IMR-90 (cell line): ENCODE measurements around the gene PLA2G4F. TPM values are rescaled to one million over a fixed set of nuclear protein-coding genes. Genes with fewer than 3 reads are reported as not detected.

ENCODE experiments used
- ATAC-seq: fragments of 200-7000 bp; cut with Tn5 transposase; 2 replicates; pipeline ENCODE4 v1.9.1; 2020; ENCODE audit warnings: low read depth, mild to moderate bottlenecking, moderate library complexity
- BruUV-seq: library from RNA; stranded (reverse); fragments of 400-500 nt; replicated peaks from 2 replicates; lab custom pipeline; 2021; lab: Mats Ljungman, UMichigan
- CTCF ChIA-PET: fragments of 300-600 bp; formaldehyde crosslinking; extraction: SDS; loops from one replicate; lab custom pipeline; 2021; ENCODE audit warnings: antibody characterized with exemption; lab: Yijun Ruan, JAX
- POLR2A ChIA-PET: fragments of 300-600 bp; sonication (Branson Sonifier 250); formaldehyde crosslinking; loops from one replicate; lab custom pipeline; 2022; ENCODE audit warnings: antibody characterized with exemption; ENCODE audit not compliant: unreplicated experiment; lab: Charles Lee
- DNase-seq: peaks from one replicate; pipeline ENCODE4 v3.0.0; 2013
- H2AFZ ChIP-seq: replicated peaks from 2 replicates; pipeline ENCODE3; 2013; ENCODE audit warnings: low read length, mild to moderate bottlenecking; ENCODE audit not compliant: poor library complexity
- H2AK5ac ChIP-seq: 2 replicates; pipeline ENCODE4 v1.6.1; 2013; ENCODE audit warnings: low read depth, low read length, inconsistent platforms
- H2AK9ac ChIP-seq: replicated peaks from 2 replicates; pipeline ENCODE3; 2013; ENCODE audit warnings: mild to moderate bottlenecking, low read depth, low read length, moderate library complexity; ENCODE audit not compliant: poor library complexity
- H2BK120ac ChIP-seq: 2 replicates; pipeline ENCODE4 v1.6.1; 2013; ENCODE audit warnings: low read depth, low read length, inconsistent platforms
- H2BK15ac ChIP-seq: 3 replicates; pipeline ENCODE4 v1.6.1; 2013; ENCODE audit warnings: low read depth, low read length, inconsistent platforms
- H2BK20ac ChIP-seq: 2 replicates; pipeline ENCODE4 v1.6.1; 2013; ENCODE audit warnings: low read depth, mild to moderate bottlenecking, inconsistent platforms, low read length, moderate library complexity
- H2BK5ac ChIP-seq: 2 replicates; pipeline ENCODE4 v1.6.1; 2013; ENCODE audit warnings: mild to moderate bottlenecking, low read depth, low read length, inconsistent platforms; ENCODE audit not compliant: poor library complexity, severe bottlenecking
- H3K14ac ChIP-seq: replicated peaks from 2 replicates; pipeline ENCODE4 v1.6.1; 2013; ENCODE audit warnings: low read depth, low read length, inconsistent platforms
- H3K18ac ChIP-seq: 2 replicates; pipeline ENCODE4 v1.6.1; 2013; ENCODE audit warnings: low read depth, low read length, control low read depth
- H3K23ac ChIP-seq: 2 replicates; pipeline ENCODE4 v1.6.1; 2013; ENCODE audit warnings: low read depth, low read length, inconsistent platforms
- H3K27ac ChIP-seq: 2 replicates; pipeline ENCODE4 v1.5.1; 2013; ENCODE audit warnings: mild to moderate bottlenecking, control low read depth, low read length; ENCODE audit not compliant: insufficient read depth
- H3K27me3 ChIP-seq: 2 replicates; pipeline ENCODE4 v1.6.1; 2013; ENCODE audit warnings: low read length; ENCODE audit not compliant: control insufficient read depth, insufficient read depth
- H3K36me3 ChIP-seq: 2 replicates; pipeline ENCODE4 v1.6.1; 2013; ENCODE audit warnings: low read length, mixed read lengths; ENCODE audit not compliant: control insufficient read depth, insufficient read depth
- H3K4ac ChIP-seq: 2 replicates; pipeline ENCODE4 v1.6.1; 2013; ENCODE audit warnings: low read depth, low read length, inconsistent platforms
- H3K4me1 ChIP-seq: 2 replicates; pipeline ENCODE4 v1.6.1; 2013; ENCODE audit warnings: low read length, mixed read lengths; ENCODE audit not compliant: control insufficient read depth, insufficient read depth
- H3K4me2 ChIP-seq: 2 replicates; pipeline ENCODE4 v1.6.1; 2013; ENCODE audit warnings: low read depth, mild to moderate bottlenecking, control low read depth, low read length, moderate library complexity
- H3K4me3 ChIP-seq: 2 replicates; pipeline ENCODE4 v1.5.1; 2013; ENCODE audit warnings: low read depth, mild to moderate bottlenecking, control low read depth, low read length, moderate library complexity; ENCODE audit not compliant: insufficient read depth
- H3K56ac ChIP-seq: 2 replicates; pipeline ENCODE4 v1.6.1; 2013; ENCODE audit warnings: low read length, inconsistent platforms; ENCODE audit not compliant: insufficient read depth; ENCODE audit errors: extremely low read depth
- H3K79me1 ChIP-seq, 2 experiments: 2 replicates each; pipeline ENCODE4 v1.6.1; 2013; ENCODE audit warnings: low read length in 2 of 2, inconsistent platforms in 1 of 2, low read depth in 1 of 2
- H3K9ac ChIP-seq: 2 replicates; pipeline ENCODE4 v1.6.1; 2013; ENCODE audit warnings: low read depth, low read length, control low read depth
- H3K9me1 ChIP-seq: 2 replicates; pipeline ENCODE4 v1.6.1; 2013; ENCODE audit warnings: low read length, inconsistent platforms; ENCODE audit not compliant: insufficient read depth
- H3K9me3 ChIP-seq: 2 replicates; pipeline ENCODE4 v1.6.1; 2013; ENCODE audit warnings: low read length; ENCODE audit not compliant: control insufficient read depth, insufficient read depth
- H4K20me1 ChIP-seq: 2 replicates; pipeline ENCODE4 v1.6.1; 2013; ENCODE audit warnings: low read length, inconsistent platforms; ENCODE audit not compliant: insufficient read depth
- H4K5ac ChIP-seq: 2 replicates; pipeline ENCODE4 v1.6.1; 2013; ENCODE audit warnings: mild to moderate bottlenecking, low read depth, low read length, control low read depth
- H4K8ac ChIP-seq, 2 experiments: 2 replicates each; pipeline ENCODE4 v1.6.1; 2013; ENCODE audit warnings: low read depth in 2 of 2, low read length in 2 of 2, control low read depth in 1 of 2, inconsistent platforms in 1 of 2
- H4K91ac ChIP-seq: 2 replicates; pipeline ENCODE4 v1.6.1; 2013; ENCODE audit warnings: low read depth, low read length, inconsistent platforms; ENCODE audit not compliant: insufficient read depth
- BHLHE40 ChIP-seq: fragments of 150-350 bp; IDR thresholded peaks from 2 replicates; pipeline ENCODE4 v1.6.1; 2016; ENCODE audit warnings: mild to moderate bottlenecking, low read depth, low read length
- CEBPB ChIP-seq: IDR thresholded peaks from 2 replicates; pipeline ENCODE4 v1.6.1; 2012; ENCODE audit warnings: low read depth, low read length, improper control_type of control experiment
- ELK1 ChIP-seq: fragments of 150-350 bp; IDR thresholded peaks from 2 replicates; pipeline ENCODE4 v1.6.1; 2016; ENCODE audit warnings: low read depth, mild to moderate bottlenecking, low read length, moderate library complexity, borderline replicate concordance
- MAZ ChIP-seq: IDR thresholded peaks from 2 replicates; pipeline ENCODE4 v1.6.1; 2012; ENCODE audit warnings: low read depth, mild to moderate bottlenecking, low read length, improper control_type of control experiment, moderate library complexity, borderline replicate concordance
- POLR2A ChIP-seq: IDR thresholded peaks from 2 replicates; pipeline ENCODE4 v1.6.1; 2012; ENCODE audit warnings: mild to moderate bottlenecking, low read depth, low read length
- RFX5 ChIP-seq: IDR thresholded peaks from 2 replicates; pipeline ENCODE4 v1.8.0; 2012; ENCODE audit warnings: low read depth, mild to moderate bottlenecking, low read length, moderate library complexity
- WGBS, 2 experiments: methylation state at CpG; one replicate each; pipeline versions ENCODE4 v1.1.5 to v1.1.7; 2013; ENCODE audit warnings: missing lambda C conversion rate in 2 of 2; ENCODE audit not compliant: insufficient read length in 1 of 2; ENCODE audit errors: extremely low coverage in 2 of 2; 5-methylcytosine and 5-hydroxymethylcytosine counted together
- dilution Hi-C: fragments of 300-500 bp; cut with HindIII; formaldehyde crosslinking; loops from one replicate; pipeline ENCODE4 v1.14.3; 2018; ENCODE audit warnings: low sequenced_read_pairs; ENCODE audit not compliant: unreplicated experiment
- in situ Hi-C: fragments of 300-500 bp; cut with MboI; formaldehyde crosslinking; loops from 3 replicates; pipeline ENCODE4 v1.14.3; 2019; ENCODE audit warnings: low sequenced_read_pairs, inconsistent platforms, mixed read lengths
- intact Hi-C: fragments of 100-400 bp; cut with micrococcal nuclease; formaldehyde crosslinking; loops from 2 replicates; pipeline ENCODE4 v1.10.0; 2022
- polyA plus RNA-seq, 3 experiments: library from polyadenylated mRNA; depleted of rRNA; stranded (reverse); fragments of >200 nt; gene quantifications; 2 replicates each; pipeline ENCODE4 v1.2.3, GENCODE V29; 2012; ENCODE audit warnings: low replicate concordance in 1 of 3
- total RNA-seq: library from RNA; depleted of rRNA; stranded (reverse); fragments of >200 nt; gene quantifications from 2 replicates; pipeline ENCODE4 v1.2.3, GENCODE V29; 2012

The PLA2G4F gene
- total and polyA plus RNA-seq, 2 of the 4 experiments (the other 2 are of a cell fraction), result not detected

- H3K4ac ChIP-seq, result no peak overlapping the region
- TSS peak; percentile 80 for BruUV-seq
- H3K4me2 ChIP-seq, result no peak overlapping the region
- H3K9ac ChIP-seq, result no peak overlapping the region
- H4K91ac ChIP-seq, result no peak overlapping the region
- H2AFZ ChIP-seq, result no peak overlapping the region
- WGBS, 2 experiments, result 97% methylated on average over 8 of the region's 18 CpGs; no CpG with 5 or more reads in 1 of the 2 experiments
- H2BK5ac ChIP-seq, result no peak overlapping the region
- in situ Hi-C loops (no loop called here), intact Hi-C loops (no loop called here), dilution Hi-C loops (no loop called here)
- no peaks in the 10 kb centered on the region for H4K20me1 ChIP-seq
- H3K18ac ChIP-seq, result no peak overlapping the region
- DNase-seq (no peak), ATAC-seq (no peak)
- no peak overlapping the region for H3K14ac ChIP-seq
- H3K27me3 ChIP-seq, result no peaks in the 10 kb centered on the region
- CTCF ChIA-PET, result no interaction called here
- no peak overlapping the region for H2AK5ac ChIP-seq
- H2BK20ac ChIP-seq, result no peak overlapping the region
- H3K9me1 ChIP-seq, result peaks cover 20% of the 10 kb centered on the region
- no peak overlapping the region for H4K5ac ChIP-seq
- H3K56ac ChIP-seq, result no peak overlapping the region
- H2AK9ac ChIP-seq, result no peak overlapping the region
- no peak overlapping the region for H2BK15ac ChIP-seq
- POLR2A ChIA-PET, result no interaction called here
- no peaks in the 10 kb centered on the region for H3K79me1 ChIP-seq
- H3K9me3 ChIP-seq, result no peaks in the 10 kb centered on the region
- H3K27ac ChIP-seq, result no peak overlapping the region
- no peak overlapping the region for H4K8ac ChIP-seq
- peaks cover 4% of the 10 kb centered on the region; the same call in 1 of the 2 replicates for H3K4me1 ChIP-seq
- H3K23ac ChIP-seq, result no peak overlapping the region
- peaks cover 52% of the 10 kb centered on the region for H3K36me3 ChIP-seq
- TF ChIP-seq POLR2A, result no peak
- no peak for TF ChIP-seq ELK1
- no peak for TF ChIP-seq RFX5
- no peak for TF ChIP-seq CEBPB
- TF ChIP-seq BHLHE40, result no peak
- no peak for TF ChIP-seq MAZ
- no peak overlapping the region for H3K4me3 ChIP-seq
- H2BK120ac ChIP-seq, result no peak overlapping the region
Observed at GRCh38 chr15:42159381-42160015, 3.1 kb upstream of the PLA2G4F start.
